GM18861 (cell line): ENCODE measurements around the gene NEXMIF.
"Not testable (repeated sequence)": the region's sequence is repeated elsewhere in the genome, so short reads cannot be mapped to it uniquely, and the experiment has no call there.

ENCODE experiments used
- ATAC-seq: cut with Tn5 transposase; IDR thresholded peaks from one replicate; pipeline ENCODE4 v1.9.1; 2021; ENCODE audit not compliant: unreplicated experiment

The NEXMIF gene

GRCh38 chrX:74925225-74926088 lies at the start of gene NEXMIF:
TSS of gene NEXMIF (minus strand) at chrX:74925452.
- ATAC-seq, result peak; percentile 47

DNA sequence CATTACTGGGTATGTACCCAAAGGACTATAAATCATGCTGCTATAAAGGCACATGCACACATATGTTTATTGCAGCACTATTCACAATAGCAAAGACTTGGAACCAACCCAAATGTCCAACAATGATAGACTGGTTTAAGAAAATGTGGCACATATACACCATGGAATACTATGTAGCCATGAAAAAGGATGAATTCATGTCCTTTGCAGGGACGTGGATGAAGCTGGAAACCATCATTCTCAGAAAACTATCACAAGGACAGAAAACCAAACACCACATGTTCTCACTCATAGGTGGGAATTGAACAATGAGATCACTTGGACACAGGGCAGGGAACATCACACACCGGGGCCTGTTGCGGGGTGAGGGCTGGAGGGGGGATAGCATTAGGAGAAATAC lies 36.7 kb upstream of the NEXMIF start:
- not testable (repeated sequence) for ATAC-seq

- no peak for ATAC-seq
Measured at GRCh38 chrX:74949717-74950116, 24.5 kb upstream of the NEXMIF start.

- no peak for ATAC-seq
Measured at GRCh38 chrX:74940414-74940813, 15.2 kb upstream of the NEXMIF start.

GRCh38 chrX:74931214-74931613 lies 6.0 kb upstream of the NEXMIF start:
- ATAC-seq, result no peak

DNA sequence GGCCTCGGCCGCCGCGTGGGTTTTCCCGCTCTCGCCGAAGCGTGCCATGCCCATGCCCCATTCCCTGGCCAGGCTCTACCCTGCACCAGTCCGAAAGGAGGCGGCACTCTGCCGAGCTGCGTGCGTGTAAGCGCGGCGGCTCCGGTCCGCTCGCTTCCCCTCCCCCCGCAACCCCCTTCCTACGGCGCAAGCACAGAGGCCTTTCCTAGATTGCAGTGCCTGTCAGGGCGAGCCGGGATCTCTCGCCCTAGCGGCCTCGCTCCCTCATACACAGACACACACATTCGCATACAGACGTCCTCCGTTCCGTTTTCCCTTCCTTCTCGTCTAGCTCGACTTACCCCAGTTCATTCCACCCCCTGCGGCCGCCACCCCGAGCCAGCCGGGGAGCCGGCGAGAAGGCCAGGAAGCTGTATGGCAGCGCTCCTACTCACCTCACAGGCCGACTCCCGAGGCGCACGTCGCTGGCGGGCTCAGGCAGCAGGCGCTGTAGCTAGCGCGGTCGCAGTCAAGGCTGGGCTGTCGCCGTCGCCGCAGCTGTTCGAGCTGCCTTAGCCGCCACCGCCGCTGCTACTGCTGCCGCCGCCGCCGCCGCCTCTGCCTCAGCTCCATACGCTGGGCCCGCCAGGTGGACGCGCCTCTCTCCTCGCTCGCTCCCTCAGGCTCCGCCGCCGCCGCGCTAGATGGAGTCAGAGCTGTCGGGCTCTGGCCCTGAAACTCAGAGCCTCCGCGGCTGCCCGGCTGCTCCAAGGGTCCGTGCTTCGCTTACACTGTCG lies 615 bp downstream of the NEXMIF start:
- ATAC-seq, result peak; percentile 35

DNA sequence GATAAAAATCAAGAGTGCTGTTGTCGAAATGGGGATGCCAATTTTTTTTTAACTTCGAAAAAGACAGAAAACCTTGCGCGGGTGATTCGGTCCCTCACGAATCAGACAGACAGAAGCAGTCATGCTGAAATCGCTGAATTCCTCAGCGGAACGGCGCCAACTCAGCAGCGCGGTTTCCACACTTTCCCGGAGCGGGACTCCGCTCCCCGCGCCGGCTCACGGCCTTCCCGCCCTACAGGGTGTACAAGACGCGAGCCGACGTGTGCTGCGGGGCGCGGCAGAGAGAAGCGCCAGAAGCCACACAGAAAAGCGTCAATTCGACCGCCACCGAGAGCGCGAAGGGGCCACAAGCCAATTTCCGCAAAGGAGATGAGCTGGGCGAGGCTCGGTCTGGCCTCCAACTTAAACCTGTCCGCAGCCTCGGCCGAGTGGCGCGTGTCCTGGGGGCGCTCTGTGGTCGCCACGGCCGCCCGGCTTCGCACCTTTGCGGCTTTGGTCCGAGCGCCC lies 1.3 kb downstream of the NEXMIF start:
- no peak for ATAC-seq

DNA sequence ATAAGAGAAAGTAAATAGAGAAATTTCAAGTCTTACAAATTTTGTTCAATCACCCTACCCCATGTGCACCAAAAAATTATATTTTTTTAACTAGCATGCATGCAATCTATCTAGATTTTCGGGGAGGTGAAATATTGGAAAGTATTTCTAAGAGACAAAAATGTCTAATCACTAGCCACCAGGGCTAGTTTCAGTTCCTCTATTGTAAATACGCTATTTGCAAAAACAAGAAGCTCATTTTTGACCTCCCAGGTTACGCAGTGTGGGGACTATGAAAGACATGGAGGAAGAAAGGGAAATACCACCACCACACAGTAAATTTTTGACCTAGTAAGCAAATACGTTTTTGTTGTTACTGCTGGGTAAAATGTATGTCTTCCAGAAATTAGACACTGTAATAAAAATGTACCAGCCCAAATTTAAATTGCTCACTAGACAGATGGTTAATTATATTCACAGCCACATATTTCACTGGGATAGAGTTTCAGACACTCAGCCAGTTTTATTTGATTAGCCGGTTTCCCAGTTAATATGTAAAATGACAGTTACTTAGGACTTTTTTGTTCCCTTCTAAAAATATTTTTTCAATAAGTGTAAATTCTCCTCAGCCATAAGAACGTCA lies 2.2 kb downstream of the NEXMIF start:
- ATAC-seq, result peak; percentile 85

DNA sequence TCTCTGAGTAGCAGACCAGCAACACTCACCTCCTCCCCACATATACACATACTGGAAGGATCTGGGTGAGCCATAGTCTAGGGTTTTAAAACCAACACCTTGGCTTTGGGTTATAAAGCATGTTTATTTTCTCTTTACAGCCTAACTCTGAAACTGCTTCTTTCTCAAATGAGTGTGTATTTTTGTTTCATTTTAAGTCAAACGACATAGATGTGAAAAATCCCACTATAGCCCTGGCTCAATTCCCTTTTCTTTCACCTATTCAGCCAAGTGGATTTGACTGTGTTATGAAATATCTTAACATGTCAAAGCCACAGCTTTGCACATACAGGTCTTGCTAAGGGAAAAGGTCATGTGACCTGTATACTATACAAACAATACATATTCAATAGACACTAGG lies 13.8 kb downstream of the NEXMIF start:
- no peak for ATAC-seq

- ATAC-seq, result no peak
Measured at GRCh38 chrX:74906417-74906816, 18.8 kb downstream of the NEXMIF start.

DNA sequence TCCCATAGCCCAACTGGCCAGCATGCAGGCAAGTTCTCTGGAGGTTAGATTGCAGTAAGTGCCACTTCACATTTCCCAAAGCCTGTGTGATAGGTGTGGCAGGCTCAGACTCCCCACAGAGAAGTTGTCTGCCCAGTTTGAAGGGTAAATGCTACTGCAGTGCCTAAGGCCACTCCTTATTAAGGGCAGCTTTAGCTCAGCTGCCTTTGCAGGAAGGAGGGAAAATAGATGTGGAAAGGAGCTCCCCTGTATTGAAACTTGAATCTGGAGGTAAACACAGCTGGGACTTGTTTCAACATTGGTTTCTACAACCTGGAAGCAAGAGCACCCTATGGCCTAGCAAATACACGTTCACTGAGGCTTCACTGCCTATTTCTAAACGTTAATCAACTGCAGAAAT lies 22.4 kb downstream of the NEXMIF start:
- ATAC-seq, result no peak

DNA sequence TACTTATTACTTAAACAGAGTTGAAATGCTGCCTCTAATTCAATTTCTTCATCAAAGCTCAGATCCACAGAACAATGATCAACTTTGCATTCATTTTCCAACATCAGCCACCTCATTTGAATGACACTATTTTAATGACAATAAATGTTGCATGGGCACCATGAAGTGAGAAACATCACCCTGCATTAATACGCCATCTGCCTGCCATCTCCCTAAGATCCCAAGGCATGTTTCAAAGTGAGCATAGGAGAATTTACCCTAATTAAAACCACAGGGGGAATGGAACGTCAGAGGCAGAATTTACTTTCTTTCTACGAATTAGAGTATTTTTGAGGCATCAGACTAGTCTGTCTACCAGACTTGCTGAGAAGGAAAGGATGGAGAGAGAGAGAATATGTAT lies 32.7 kb downstream of the NEXMIF start:
- ATAC-seq, result no peak

DNA sequence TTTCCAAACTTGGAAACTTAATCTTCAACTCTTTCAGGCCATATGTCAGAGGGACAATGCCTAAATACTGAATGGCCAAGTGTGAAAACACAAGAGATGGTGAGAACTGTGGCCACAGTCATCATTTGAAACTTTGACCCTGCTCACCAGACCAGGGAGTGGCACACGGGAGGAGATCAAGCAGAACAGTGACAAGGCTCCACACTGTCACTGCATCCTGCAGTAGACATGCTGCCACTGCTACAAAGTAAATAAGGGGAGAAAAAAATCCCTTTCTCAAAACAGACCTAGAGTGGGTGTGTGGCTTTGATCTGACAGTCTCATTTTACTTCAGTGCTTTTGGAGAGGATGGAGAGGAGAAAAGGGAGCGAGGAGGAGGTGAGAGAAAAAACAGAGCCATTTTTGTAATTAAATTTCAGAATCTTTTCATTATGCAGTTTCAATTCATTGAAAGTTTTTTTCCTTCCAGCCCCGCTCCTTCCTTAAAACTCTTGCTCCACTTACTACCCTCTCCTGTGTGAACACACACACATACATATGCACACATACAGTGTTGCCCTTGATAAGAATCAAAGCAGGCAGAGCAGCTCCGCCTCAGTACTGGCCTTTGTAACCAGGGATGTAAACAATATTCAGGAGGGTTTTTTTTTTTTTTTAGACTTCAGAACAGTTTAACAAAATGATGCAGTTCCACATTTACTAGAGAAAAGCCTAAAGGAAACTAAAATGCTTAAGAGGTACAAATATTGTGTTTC lies 34.4 kb downstream of the NEXMIF start:
- peak; percentile 97 for ATAC-seq

GRCh38 chrX:74882383-74882782 lies 42.9 kb downstream of the NEXMIF start:
- not testable (repeated sequence) for ATAC-seq

GRCh38 chrX:74865725-74866124 lies 59.5 kb downstream of the NEXMIF start:
- no peak for ATAC-seq

DNA sequence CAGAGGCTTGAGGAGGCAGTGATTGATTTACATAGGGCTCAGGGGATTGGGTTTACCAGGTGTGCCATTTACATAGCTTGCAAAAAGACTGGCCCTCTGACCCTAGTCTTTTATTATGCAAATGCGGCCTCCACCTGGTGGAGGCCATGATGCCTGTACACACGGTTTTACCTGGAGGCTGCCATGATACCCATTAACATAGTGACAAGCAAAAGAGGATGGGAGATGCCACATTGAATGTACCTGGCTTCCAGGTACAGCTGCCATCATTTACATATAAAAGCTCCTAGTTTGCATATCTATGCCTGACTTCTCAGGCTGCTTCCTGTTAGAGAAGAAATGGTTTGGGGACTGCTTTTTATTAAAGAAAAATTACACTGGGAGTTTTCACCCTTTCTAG lies 72.0 kb downstream of the NEXMIF start:
- ATAC-seq, result no peak

- no peak for ATAC-seq
Measured at GRCh38 chrX:74835566-74835965, 89.7 kb downstream of the NEXMIF start.

GRCh38 chrX:74819797-74820196 lies 105.5 kb downstream of the NEXMIF start:
- not testable (repeated sequence) for ATAC-seq

GRCh38 chrX:74814681-74815080 lies 110.6 kb downstream of the NEXMIF start:
- ATAC-seq, result no peak

DNA sequence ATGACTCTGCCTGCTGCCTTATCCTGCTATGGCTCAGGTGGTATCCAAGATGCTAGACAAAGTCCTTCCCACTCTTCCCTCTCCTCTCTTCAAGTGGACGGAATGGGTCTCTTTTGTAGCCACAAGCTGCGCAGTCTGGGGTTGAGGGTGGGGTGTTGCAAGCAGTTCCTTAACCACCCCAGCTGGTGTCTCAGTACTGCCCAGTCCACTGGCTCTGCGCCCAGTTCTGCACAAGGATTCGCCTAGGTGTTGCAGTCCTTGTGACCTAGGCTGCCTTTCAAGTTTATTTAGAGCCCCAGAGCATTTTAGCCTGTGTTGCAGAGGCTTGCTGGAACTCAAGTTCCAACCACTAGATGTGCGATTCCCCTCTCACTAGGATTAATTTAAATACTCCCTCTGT lies 120.7 kb downstream of the NEXMIF start:
- ATAC-seq, result no peak

DNA sequence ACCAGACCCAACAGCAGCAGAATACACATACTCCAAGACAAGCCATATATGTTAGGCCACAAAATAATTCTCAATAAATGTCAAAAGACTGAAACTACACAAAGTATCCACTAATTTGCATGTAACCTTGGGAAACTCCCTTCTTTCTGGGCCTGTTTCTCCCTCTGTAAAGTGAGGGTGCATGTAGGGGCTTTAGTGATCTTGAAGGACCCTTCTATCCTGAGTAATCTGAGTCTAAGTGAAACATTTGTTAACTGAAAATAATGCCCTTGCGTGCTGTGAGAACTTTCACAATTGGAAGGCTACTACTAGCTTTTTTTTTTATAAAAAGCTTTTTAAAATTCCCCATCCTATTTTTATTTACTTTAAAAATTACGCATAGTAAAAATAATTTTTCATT lies 125.2 kb downstream of the NEXMIF start:
- no peak for ATAC-seq
